OCI-LY7 (cell line): ENCODE data around the gene WDFY2. TPM values are rescaled to one million over a fixed set of nuclear protein-coding genes. Genes with fewer than 3 reads are reported as not detected.

Experiments used
- BruUV-seq: library from RNA; stranded (reverse); fragments of 400-500 nt; replicated peaks from 2 replicates; lab custom pipeline; 2021; lab: Mats Ljungman, UMichigan
- CTCF ChIA-PET: fragments of 300-600 bp; sonication (Branson Sonifier 250); formaldehyde crosslinking; loops from one replicate; lab custom pipeline; 2022; ENCODE audit warnings: antibody characterized with exemption; ENCODE audit not compliant: unreplicated experiment; lab: Charles Lee
- POLR2A ChIA-PET: fragments of 300-600 bp; sonication (Branson Sonifier 250); formaldehyde crosslinking; loops from one replicate; lab custom pipeline; 2022; ENCODE audit warnings: antibody characterized with exemption; lab: Charles Lee
- DNase-seq: peaks from one replicate; pipeline ENCODE4 v3.0.0-alpha.2; 2015; ENCODE audit warnings: low spot score
- H2AFZ ChIP-seq: fragments of 200-600 bp; sonication (generic), shearing (Covaris generic); 2 replicates; pipeline ENCODE4 v1.6.1; 2014; ENCODE audit warnings: mild to moderate bottlenecking, antibody characterized with exemption, low read length, moderate library complexity
- H3K27ac ChIP-seq: fragments of 200-600 bp; sonication (generic); 2 replicates; pipeline ENCODE4 v1.5.1; 2014; ENCODE audit warnings: mixed run types, low read depth, mild to moderate bottlenecking, moderate library complexity, low read length, inconsistent platforms; ENCODE audit not compliant: poor library complexity, severe bottlenecking
- H3K36me3 ChIP-seq: fragments of 200-600 bp; sonication (generic); 2 replicates; pipeline ENCODE4 v1.6.1; 2014; ENCODE audit warnings: mild to moderate bottlenecking, antibody characterized with exemption, low read length, moderate library complexity, mixed read lengths; ENCODE audit not compliant: insufficient read depth
- H3K4me1 ChIP-seq: fragments of 200-600 bp; sonication (generic); 2 replicates; pipeline ENCODE4 v1.5.1; 2014; ENCODE audit warnings: mild to moderate bottlenecking, low read length; ENCODE audit not compliant: insufficient read depth, poor library complexity, severe bottlenecking
- H3K4me2 ChIP-seq: fragments of 200-600 bp; sonication (generic); 2 replicates; pipeline ENCODE4 v1.6.1; 2014; ENCODE audit warnings: mild to moderate bottlenecking, low read length
- H3K4me3 ChIP-seq: fragments of 200-600 bp; sonication (generic); 2 replicates; pipeline ENCODE4 v1.5.1; 2014; ENCODE audit warnings: mild to moderate bottlenecking, low read depth, low read length; ENCODE audit not compliant: poor library complexity, severe bottlenecking
- H3K79me2 ChIP-seq: fragments of 200-600 bp; sonication (generic); 2 replicates; pipeline ENCODE4 v1.6.1; 2016; ENCODE audit warnings: low read depth, mild to moderate bottlenecking, low read length, moderate library complexity, mixed read lengths; ENCODE audit not compliant: insufficient read depth
- H3K9me2 ChIP-seq: fragments of 200-600 bp; sonication (generic); 2 replicates; pipeline ENCODE4 v1.6.1; 2016; ENCODE audit warnings: mild to moderate bottlenecking, low read length, mixed read lengths; ENCODE audit not compliant: insufficient read depth
- H3K9me3 ChIP-seq: fragments of 200-600 bp; sonication (generic); 2 replicates; pipeline ENCODE4 v1.6.1; 2014; ENCODE audit warnings: mild to moderate bottlenecking, mixed run types, low read length, mixed read lengths
- H4K20me1 ChIP-seq: fragments of 200-600 bp; sonication (generic); 2 replicates; pipeline ENCODE4 v1.6.1; 2014; ENCODE audit warnings: mild to moderate bottlenecking, antibody characterized with exemption, low read length, moderate library complexity, mixed read lengths; ENCODE audit not compliant: insufficient read depth
- CTCF ChIP-seq: fragments of 200-600 bp; sonication (generic); conservative IDR thresholded peaks from 2 replicates; pipeline ENCODE4 v1.5.1; 2014; ENCODE audit warnings: mild to moderate bottlenecking, antibody characterized with exemption, low read length, moderate library complexity, mixed read lengths
- EZH2phosphoT487 ChIP-seq: fragments of 200-600 bp; sonication (generic); IDR thresholded peaks from 2 replicates; pipeline ENCODE4 v1.6.1; 2018; ENCODE audit warnings: low read depth, borderline replicate concordance, mild to moderate bottlenecking, mixed run types, antibody characterized with exemption, low read length, moderate library complexity, mixed read lengths
- intact Hi-C: fragments of 100-400 bp; cut with micrococcal nuclease; formaldehyde crosslinking; loops from one replicate; pipeline ENCODE4 v1.10.0; 2022; ENCODE audit not compliant: unreplicated experiment
- total RNA-seq, 2 experiments: library from RNA; depleted of rRNA in 1 of 2; stranded (reverse); fragments of >200 nt in 1 of 2; shearing (Covaris generic) in 1 of 2; gene quantifications; 2 replicates each; pipeline ENCODE4 v1.2.3, GENCODE V29; 2014 to 2022

Gene WDFY2
- total RNA-seq, 2 experiments from 2014 or later: 6.4 to 18.1 TPM

GRCh38 chr13:51698352-51698751 is 114.1 kb downstream of the WDFY2 start:
- CTCF ChIA-PET: no interaction called here
- DNase-seq: no peak
- no peaks in the 10 kb centered on the region for H3K79me2 ChIP-seq
- no peak overlapping the region for H3K4me2 ChIP-seq
- no peaks in the 10 kb centered on the region for H3K9me2 ChIP-seq
- peaks cover 1% of the 10 kb centered on the region for H3K4me1 ChIP-seq
- intact Hi-C loops: no loop called here
- POLR2A ChIA-PET: interaction anchor here (0.9 to 1.2 kb wide), 5 partner anchors 10 to 285 kb away, joined by 3 to 7 read pairs (median 4); no protein-coding TSS in a partner anchor
- BruUV-seq: no TSS peak
- no peaks in the 10 kb centered on the region for H3K36me3 ChIP-seq
- no peak overlapping the region for H3K27ac ChIP-seq
- no peaks in the 10 kb centered on the region for H4K20me1 ChIP-seq
- H2AFZ ChIP-seq: no peak overlapping the region
- H3K4me3 ChIP-seq: no peak overlapping the region
- TF ChIP-seq EZH2phosphoT487: no peak
- no peak for TF ChIP-seq CTCF
- H3K9me3 ChIP-seq: no peaks in the 10 kb centered on the region

- DNase-seq: peak; percentile 53
- Histone ChIP-seq H2AFZ (no peak overlapping the region; the same call in 1 of the 2 replicates), H3K36me3 (peaks cover 5% of the 10 kb centered on the region; the same call in 1 of the 2 replicates), H3K9me2 (no peaks in the 10 kb centered on the region), H3K4me1 (peaks cover 27% of the 10 kb centered on the region), H4K20me1 (no peaks in the 10 kb centered on the region), H3K4me2 (peak overlapping the region; percentile 51), H3K79me2 (no peaks in the 10 kb centered on the region), H3K9me3 (peaks cover 9% of the 10 kb centered on the region; the same call in 1 of the 2 replicates), H3K27ac (peak overlapping the region; percentile 68), H3K4me3 (peak overlapping the region; percentile 26)
- BruUV-seq: no TSS peak
- ChIA-PET POLR2A (interaction anchor here (0.6 to 1.3 kb wide), 4 partner anchors 8 to 297 kb away, joined by 3 to 4 read pairs (median 3); no protein-coding TSS in a partner anchor), CTCF (no interaction called here)
- TF ChIP-seq CTCF (no peak), EZH2phosphoT487 (no peak)
- intact Hi-C loops: loop anchor here (2.0 to 5.0 kb wide), 2 partner anchors 88 to 120 kb away; partner anchors contain the start of gene WDFY2
Measured at GRCh38 chr13:51704399-51705313, 120.4 kb downstream of the WDFY2 start.
